Measurements from ENCODE around the gene CARD11. TPM values are rescaled to one million over a fixed set of nuclear protein-coding genes. Genes with fewer than 3 reads are reported as not detected.

Gene CARD11
- 0.57 TPM for total RNA-seq (2021; ENCODE audit: unreplicated experiment)
- polyA plus RNA-seq (2012) = 0.16 and 0.31 TPM in 2 replicates
- Bru-seq, nascent RNA = percentile 15 among the genes with signal in this experiment
- BruChase-seq, experiment 1, labeled RNA remaining after a 6-hour chase = percentile 12 among the genes with signal in this experiment
- percentile 15 among the genes with signal in this experiment for BruChase-seq, experiment 2, labeled RNA remaining after a 2-hour chase
- long read RNA-seq = 0 reads

DNA sequence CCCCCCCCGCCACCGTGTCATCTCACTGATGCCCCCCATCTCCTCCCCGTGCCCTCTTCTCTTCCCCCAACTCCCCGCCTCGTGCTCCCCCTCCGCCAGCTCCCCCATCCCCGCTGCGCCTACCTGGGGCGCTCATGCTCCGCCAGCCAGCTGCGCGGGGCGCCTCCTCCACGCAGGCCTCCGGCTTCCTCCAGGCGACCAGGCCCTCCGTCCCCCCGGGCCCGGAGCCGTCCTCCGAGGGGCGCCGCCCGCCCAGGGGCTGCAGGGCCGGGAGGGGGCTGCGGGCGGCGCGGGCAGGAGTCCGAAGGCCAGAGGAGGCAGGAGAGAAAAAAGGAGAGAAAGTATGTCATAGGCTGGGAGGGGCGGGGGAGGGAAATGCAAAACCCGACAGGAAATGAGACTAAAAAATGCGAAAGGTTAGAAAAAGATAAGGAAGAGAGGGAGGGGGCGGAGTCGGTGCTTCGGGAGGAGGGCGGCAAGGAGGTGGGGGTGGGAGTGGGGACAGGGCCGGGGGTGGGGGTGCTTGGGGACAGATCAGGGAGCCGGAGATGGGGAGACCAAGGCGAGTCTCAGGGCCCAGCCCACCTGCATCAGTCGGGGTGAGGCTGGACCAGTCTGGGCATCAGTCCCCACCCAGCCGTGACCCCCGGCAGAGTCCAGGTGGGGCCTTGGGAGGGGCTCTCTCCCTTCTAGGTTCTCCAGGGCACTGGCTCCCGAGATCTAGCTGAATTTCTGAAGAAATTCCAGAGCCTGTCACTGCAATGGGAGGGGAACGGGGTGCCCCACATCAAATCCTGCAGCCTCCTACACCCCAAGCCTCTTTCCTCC is at the start of gene CARD11:
CARD11 (minus strand) TSS at position 324 of the 828 bp plus-strand sequence. CDS start 85,361 bp downstream, outside the sequence.
- intact Hi-C loops (cut with micrococcal nuclease) = no loop called here
- POLR2A ChIA-PET = no interaction called here

More for the DNA sequence above, at the start of gene CARD11:
- H3K9ac ChIP-seq (ENCODE audit: low read length) = no peak within 1 kb of the TSS
- ChIA-PET CTCF (no interaction called here), RAD21 (ENCODE audit: low non-redundant PET in 1 of 2, low total read pairs in 2 of 2, uncharacterized antibody in 2 of 2, unreplicated experiment in 2 of 2) (no interaction called here)
- no peaks in the 10 kb centered on the region for H3K36me3 ChIP-seq (ENCODE audit: control insufficient read depth in 1 of 2, insufficient read depth in 2 of 2, low read length in 2 of 2)
- H3K79me2 ChIP-seq (ENCODE audit: insufficient read depth, low read length) = no peaks in the 10 kb centered on the region
- no peak for TF ChIP-seq TCF7L2 (IDR thresholded peaks at IDR 0.05; ENCODE audit: borderline replicate concordance, extremely low read depth, insufficient read depth, insufficient read length)
- TF ChIP-seq EZH2 (IDR thresholded peaks at IDR 0.05) = no peak
- TF ChIP-seq POLR2A (IDR thresholded peaks at IDR 0.05; ENCODE audit: borderline replicate concordance, extremely low read depth, insufficient read depth, insufficient read length) = no peak
- no peak for TF ChIP-seq JUND (IDR thresholded peaks at IDR 0.05)
- TF ChIP-seq FOSL1 (IDR thresholded peaks at IDR 0.05; ENCODE audit: low read depth) = no peak
- TF ChIP-seq ELF1 (IDR thresholded peaks at IDR 0.05; ENCODE audit: borderline replicate concordance, low read depth) = no peak
- TF ChIP-seq YY1 (IDR thresholded peaks at IDR 0.05; ENCODE audit: extremely low read depth, insufficient replicate concordance, low read depth, low read length) = no peak
- TF ChIP-seq SP1 (IDR thresholded peaks at IDR 0.05; ENCODE audit: low read depth) = no peak
- no peak for TF ChIP-seq CEBPB (IDR thresholded peaks at IDR 0.05; ENCODE audit: low read depth)
- TF ChIP-seq EZH2phosphoT487 (IDR thresholded peaks at IDR 0.05; ENCODE audit: borderline replicate concordance) = no peak
- no peak for TF ChIP-seq SRF (IDR thresholded peaks at IDR 0.05; ENCODE audit: low read depth)
- TF ChIP-seq ZNF274 (IDR thresholded peaks at IDR 0.05; ENCODE audit: low read depth, low read length) = no peak
- no peak for TF ChIP-seq EGR1 (IDR thresholded peaks at IDR 0.05; ENCODE audit: low read depth)
- TF ChIP-seq, protein P1, sequence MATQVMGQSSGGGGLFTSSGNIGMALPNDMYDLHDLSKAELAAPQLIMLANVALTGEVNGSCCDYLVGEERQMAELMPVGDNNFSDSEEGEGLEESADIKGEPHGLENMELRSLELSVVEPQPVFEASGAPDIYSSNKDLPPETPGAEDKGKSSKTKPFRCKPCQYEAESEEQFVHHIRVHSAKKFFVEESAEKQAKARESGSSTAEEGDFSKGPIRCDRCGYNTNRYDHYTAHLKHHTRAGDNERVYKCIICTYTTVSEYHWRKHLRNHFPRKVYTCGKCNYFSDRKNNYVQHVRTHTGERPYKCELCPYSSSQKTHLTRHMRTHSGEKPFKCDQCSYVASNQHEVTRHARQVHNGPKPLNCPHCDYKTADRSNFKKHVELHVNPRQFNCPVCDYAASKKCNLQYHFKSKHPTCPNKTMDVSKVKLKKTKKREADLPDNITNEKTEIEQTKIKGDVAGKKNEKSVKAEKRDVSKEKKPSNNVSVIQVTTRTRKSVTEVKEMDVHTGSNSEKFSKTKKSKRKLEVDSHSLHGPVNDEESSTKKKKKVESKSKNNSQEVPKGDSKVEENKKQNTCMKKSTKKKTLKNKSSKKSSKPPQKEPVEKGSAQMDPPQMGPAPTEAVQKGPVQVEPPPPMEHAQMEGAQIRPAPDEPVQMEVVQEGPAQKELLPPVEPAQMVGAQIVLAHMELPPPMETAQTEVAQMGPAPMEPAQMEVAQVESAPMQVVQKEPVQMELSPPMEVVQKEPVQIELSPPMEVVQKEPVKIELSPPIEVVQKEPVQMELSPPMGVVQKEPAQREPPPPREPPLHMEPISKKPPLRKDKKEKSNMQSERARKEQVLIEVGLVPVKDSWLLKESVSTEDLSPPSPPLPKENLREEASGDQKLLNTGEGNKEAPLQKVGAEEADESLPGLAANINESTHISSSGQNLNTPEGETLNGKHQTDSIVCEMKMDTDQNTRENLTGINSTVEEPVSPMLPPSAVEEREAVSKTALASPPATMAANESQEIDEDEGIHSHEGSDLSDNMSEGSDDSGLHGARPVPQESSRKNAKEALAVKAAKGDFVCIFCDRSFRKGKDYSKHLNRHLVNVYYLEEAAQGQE (IDR thresholded peaks at IDR 0.05; ENCODE audit: low read depth) = no peak
- TF ChIP-seq, protein P2, sequence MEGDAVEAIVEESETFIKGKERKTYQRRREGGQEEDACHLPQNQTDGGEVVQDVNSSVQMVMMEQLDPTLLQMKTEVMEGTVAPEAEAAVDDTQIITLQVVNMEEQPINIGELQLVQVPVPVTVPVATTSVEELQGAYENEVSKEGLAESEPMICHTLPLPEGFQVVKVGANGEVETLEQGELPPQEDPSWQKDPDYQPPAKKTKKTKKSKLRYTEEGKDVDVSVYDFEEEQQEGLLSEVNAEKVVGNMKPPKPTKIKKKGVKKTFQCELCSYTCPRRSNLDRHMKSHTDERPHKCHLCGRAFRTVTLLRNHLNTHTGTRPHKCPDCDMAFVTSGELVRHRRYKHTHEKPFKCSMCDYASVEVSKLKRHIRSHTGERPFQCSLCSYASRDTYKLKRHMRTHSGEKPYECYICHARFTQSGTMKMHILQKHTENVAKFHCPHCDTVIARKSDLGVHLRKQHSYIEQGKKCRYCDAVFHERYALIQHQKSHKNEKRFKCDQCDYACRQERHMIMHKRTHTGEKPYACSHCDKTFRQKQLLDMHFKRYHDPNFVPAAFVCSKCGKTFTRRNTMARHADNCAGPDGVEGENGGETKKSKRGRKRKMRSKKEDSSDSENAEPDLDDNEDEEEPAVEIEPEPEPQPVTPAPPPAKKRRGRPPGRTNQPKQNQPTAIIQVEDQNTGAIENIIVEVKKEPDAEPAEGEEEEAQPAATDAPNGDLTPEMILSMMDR (IDR thresholded peaks at IDR 0.05 in 2 of 3, conservative IDR thresholded peaks at IDR 0.05 in 1 of 3; ENCODE audit: borderline replicate concordance in 1 of 3, insufficient read depth in 1 of 3, low read depth in 2 of 3, low read length in 2 of 3) = no peak
- TF ChIP-seq CBX3 (IDR thresholded peaks at IDR 0.05; ENCODE audit: low read depth) = no peak
- H3K9me3 ChIP-seq (ENCODE audit: control insufficient read depth in 1 of 2, insufficient read depth in 1 of 2, low read depth in 1 of 2, low read length in 2 of 2) = no peaks in the 10 kb centered on the region
- BruUV-seq (replicated peaks) = no TSS peak
- no peak within 1 kb of the TSS for H3K4me2 ChIP-seq (ENCODE audit: low read length)
- DNase-seq (ENCODE audit: low read depth, low spot score) (no peak), ATAC-seq (no peak)
- H3K27me3 ChIP-seq (ENCODE audit: insufficient read depth, low read length) = no peaks in the 10 kb centered on the region
- H4K20me1 ChIP-seq (ENCODE audit: insufficient read depth) = no peaks in the 10 kb centered on the region
- no peaks in the 10 kb centered on the region for H3K4me1 ChIP-seq (ENCODE audit: control insufficient read depth in 1 of 2, insufficient read depth in 2 of 2, low read length in 2 of 2)
- no peak within 1 kb of the TSS for H3K27ac ChIP-seq (ENCODE audit: low read depth, low read length)
- no peaks in the 10 kb centered on the region for H3K9me2 ChIP-seq (ENCODE audit: insufficient read depth)
- H2AFZ ChIP-seq (ENCODE audit: low read depth, low read length, poor library complexity, severe bottlenecking) = no peak within 1 kb of the TSS
- H3K4me3 ChIP-seq (replicated peaks in 1 of 2; ENCODE audit: low read depth in 1 of 2, low read length in 2 of 2) = no peak within 1 kb of the TSS
